ENCODE results near the gene PAK5. TPM values are rescaled to one million over a fixed set of nuclear protein-coding genes. Genes with fewer than 3 reads are reported as not detected.

The PAK5 gene
- total and polyA plus RNA-seq, 2 donors (not counting 1 experiment from before 2014, with no cell fraction given) = not detected

- Histone ChIP-seq H3K79me2 (ENCODE audit: control insufficient read depth, insufficient read depth, low read length) (no peaks in the 10 kb centered on the region), H3K9ac (ENCODE audit: insufficient read depth, low read length) (no peak overlapping the region), H4K20me1 (ENCODE audit: control insufficient read depth, extremely low read depth, insufficient read depth, low read length) (no peaks in the 10 kb centered on the region), H3K36me3 (ENCODE audit: control insufficient read depth, insufficient read depth, low read length) (no peaks in the 10 kb centered on the region), H3K4me2 (ENCODE audit: extremely low read depth, insufficient read depth, low read length) (no peak overlapping the region), H3K27me3 (ENCODE audit: control insufficient read depth, insufficient read depth, low read length) (no peaks in the 10 kb centered on the region), H3K27ac (ENCODE audit: insufficient read depth, low read length) (no peak overlapping the region), H3K9me3 (ENCODE audit: control insufficient read depth, insufficient read depth, low read depth, low read length) (no peaks in the 10 kb centered on the region), H3K4me3 (replicated peaks in 1 of 4; ENCODE audit: control extremely low read depth in 1 of 4, insufficient read depth in 1 of 4, low read depth in 3 of 4, low read length in 4 of 4) (no peak overlapping the region), H3K4me1 (ENCODE audit: control insufficient read depth, extremely low read depth, insufficient read depth, low read length) (no peaks in the 10 kb centered on the region), H2AFZ (ENCODE audit: low read length) (no peak overlapping the region)
- TF ChIP-seq CTCF (conservative IDR thresholded peaks at IDR 0.05 in 1 of 2, IDR thresholded peaks at IDR 0.05 in 1 of 2; ENCODE audit: low read depth in 1 of 2, low read length in 2 of 2) (no peak), EZH2 (IDR thresholded peaks at IDR 0.05; ENCODE audit: low read length, missing control alignments) (no peak)
- DNase-seq (ENCODE audit: low read depth in 2 of 2) = no peak
Measured at GRCh38 chr20:9600562-9600961, 238.3 kb downstream of the PAK5 start.

DNA sequence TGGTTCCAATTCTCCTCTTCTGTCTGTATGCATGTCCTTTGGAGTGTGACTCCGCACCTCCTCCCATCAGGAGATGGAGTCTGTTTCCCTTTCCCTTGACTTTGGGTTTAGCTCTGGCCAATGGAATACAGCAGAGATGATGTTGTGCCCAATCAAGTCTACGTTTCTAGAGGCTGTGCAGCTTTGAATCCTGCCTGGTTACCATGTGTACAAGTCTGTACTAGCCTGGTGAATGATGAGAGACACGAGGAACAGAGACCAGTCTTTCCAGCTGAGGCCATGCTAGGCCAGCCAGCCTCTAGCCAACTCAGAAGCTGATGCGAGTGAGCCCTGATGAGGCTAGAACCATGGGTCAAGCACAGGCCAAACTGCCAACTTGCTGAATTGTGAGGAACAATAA, 241.3 kb downstream of the PAK5 start:
- no peak overlapping the region for H3K9ac ChIP-seq (ENCODE audit: insufficient read depth, low read length)
- TF ChIP-seq CTCF (conservative IDR thresholded peaks at IDR 0.05 in 1 of 2, IDR thresholded peaks at IDR 0.05 in 1 of 2; ENCODE audit: low read depth in 1 of 2, low read length in 2 of 2) (no peak), EZH2 (IDR thresholded peaks at IDR 0.05; ENCODE audit: low read length, missing control alignments) (no peak)
- H3K36me3 ChIP-seq (ENCODE audit: control insufficient read depth, insufficient read depth, low read length) = no peaks in the 10 kb centered on the region
- H3K9me3 ChIP-seq (ENCODE audit: control insufficient read depth, insufficient read depth, low read depth, low read length) = no peaks in the 10 kb centered on the region
- H2AFZ ChIP-seq (ENCODE audit: low read length) = no peak overlapping the region
- H3K79me2 ChIP-seq (ENCODE audit: control insufficient read depth, insufficient read depth, low read length) = no peaks in the 10 kb centered on the region
- no peaks in the 10 kb centered on the region for H3K27me3 ChIP-seq (ENCODE audit: control insufficient read depth, insufficient read depth, low read length)
- no peaks in the 10 kb centered on the region for H3K4me1 ChIP-seq (ENCODE audit: control insufficient read depth, extremely low read depth, insufficient read depth, low read length)
- no peaks in the 10 kb centered on the region for H4K20me1 ChIP-seq (ENCODE audit: control insufficient read depth, extremely low read depth, insufficient read depth, low read length)
- H3K27ac ChIP-seq (ENCODE audit: insufficient read depth, low read length) = no peak overlapping the region
- no peak overlapping the region for H3K4me2 ChIP-seq (ENCODE audit: extremely low read depth, insufficient read depth, low read length)
- no peak overlapping the region for H3K4me3 ChIP-seq (replicated peaks in 1 of 4; ENCODE audit: control extremely low read depth in 1 of 4, insufficient read depth in 1 of 4, low read depth in 3 of 4, low read length in 4 of 4)
- no peak for DNase-seq (ENCODE audit: low read depth in 2 of 2)

DNA sequence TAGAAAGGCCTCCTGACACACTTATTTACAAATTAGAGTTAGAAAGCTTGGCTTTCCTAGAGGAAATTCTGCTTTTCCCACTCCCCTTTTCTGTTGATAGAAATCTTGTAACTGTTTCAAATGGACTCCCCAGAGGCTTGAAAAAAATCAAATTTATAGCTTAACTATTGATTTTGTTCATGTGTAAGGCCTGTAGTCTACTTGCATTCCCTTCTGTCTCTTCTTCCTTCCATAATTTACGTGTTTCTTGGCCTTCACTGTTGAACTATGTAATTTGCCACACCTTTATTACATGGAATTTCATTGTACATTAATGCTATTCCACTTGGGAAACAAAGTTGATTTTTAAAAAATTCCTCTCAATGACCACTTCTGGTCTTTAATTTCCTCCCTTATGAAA, 243.1 kb downstream of the PAK5 start:
- H4K20me1 ChIP-seq (ENCODE audit: control insufficient read depth, extremely low read depth, insufficient read depth, low read length) = no peaks in the 10 kb centered on the region
- H3K79me2 ChIP-seq (ENCODE audit: control insufficient read depth, insufficient read depth, low read length) = no peaks in the 10 kb centered on the region
- H3K27me3 ChIP-seq (ENCODE audit: control insufficient read depth, insufficient read depth, low read length) = no peaks in the 10 kb centered on the region
- no peak overlapping the region for H3K9ac ChIP-seq (ENCODE audit: insufficient read depth, low read length)
- no peak overlapping the region for H3K4me2 ChIP-seq (ENCODE audit: extremely low read depth, insufficient read depth, low read length)
- no peaks in the 10 kb centered on the region for H3K9me3 ChIP-seq (ENCODE audit: control insufficient read depth, insufficient read depth, low read depth, low read length)
- no peak overlapping the region for H3K4me3 ChIP-seq (replicated peaks in 1 of 4; ENCODE audit: control extremely low read depth in 1 of 4, insufficient read depth in 1 of 4, low read depth in 3 of 4, low read length in 4 of 4)
- no peaks in the 10 kb centered on the region for H3K4me1 ChIP-seq (ENCODE audit: control insufficient read depth, extremely low read depth, insufficient read depth, low read length)
- no peak for TF ChIP-seq EZH2 (IDR thresholded peaks at IDR 0.05; ENCODE audit: low read length, missing control alignments)
- no peak for TF ChIP-seq CTCF (conservative IDR thresholded peaks at IDR 0.05 in 1 of 2, IDR thresholded peaks at IDR 0.05 in 1 of 2; ENCODE audit: low read depth in 1 of 2, low read length in 2 of 2)
- H3K27ac ChIP-seq (ENCODE audit: insufficient read depth, low read length) = no peak overlapping the region
- H3K36me3 ChIP-seq (ENCODE audit: control insufficient read depth, insufficient read depth, low read length) = no peaks in the 10 kb centered on the region
- no peak for DNase-seq (ENCODE audit: low read depth in 2 of 2)
- H2AFZ ChIP-seq (ENCODE audit: low read length) = no peak overlapping the region
